ENCODE data around the gene POMGNT2.

DNA sequence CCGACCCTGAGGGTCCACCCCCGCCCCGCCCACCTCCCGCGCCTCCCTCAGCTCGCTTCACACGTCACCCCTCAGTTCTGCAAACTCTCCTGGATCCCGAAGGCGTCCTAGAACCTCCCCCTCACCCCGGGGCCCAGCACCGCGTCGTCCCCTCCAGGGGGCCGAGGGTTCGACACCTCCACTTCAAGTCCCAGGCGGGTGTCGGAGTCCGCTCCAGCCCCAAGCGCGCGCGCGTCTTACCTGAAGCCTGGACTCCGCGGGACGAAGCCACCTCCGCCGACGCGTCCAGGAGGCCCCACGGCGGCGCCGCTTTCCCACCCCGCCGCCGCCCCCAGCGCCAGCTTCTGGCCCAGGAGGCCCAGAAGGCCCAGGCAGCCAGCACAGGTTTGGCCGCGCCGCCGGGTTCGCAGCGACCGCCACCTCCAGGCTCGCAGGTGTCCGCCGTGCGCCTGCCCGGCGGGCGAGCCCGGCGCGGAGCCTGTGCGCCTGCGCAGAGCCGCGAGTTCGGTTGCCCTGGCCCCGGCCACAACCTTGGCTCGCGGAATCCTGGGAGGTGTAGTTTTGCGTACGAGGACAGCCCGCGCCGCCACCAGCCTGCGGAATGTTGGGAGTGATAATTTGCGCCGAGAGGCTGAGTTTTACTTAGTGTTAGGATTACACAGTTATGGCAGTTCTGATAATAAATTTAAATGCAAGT lies at the start of gene POMGNT2:
- TF ChIP-seq, protein P1, sequence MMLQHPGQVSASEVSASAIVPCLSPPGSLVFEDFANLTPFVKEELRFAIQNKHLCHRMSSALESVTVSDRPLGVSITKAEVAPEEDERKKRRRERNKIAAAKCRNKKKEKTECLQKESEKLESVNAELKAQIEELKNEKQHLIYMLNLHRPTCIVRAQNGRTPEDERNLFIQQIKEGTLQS (IDR thresholded peaks at IDR 0.05): no peak
- TF ChIP-seq NR2F2 (IDR thresholded peaks at IDR 0.05) (no peak), RAD21 (IDR thresholded peaks at IDR 0.05) (peak in 1 of 2 donors; percentile 9), GABPA (IDR thresholded peaks at IDR 0.05 in 1 of 2, conservative IDR thresholded peaks at IDR 0.05 in 1 of 2) (no peak)
- TF ChIP-seq, protein P2, sequence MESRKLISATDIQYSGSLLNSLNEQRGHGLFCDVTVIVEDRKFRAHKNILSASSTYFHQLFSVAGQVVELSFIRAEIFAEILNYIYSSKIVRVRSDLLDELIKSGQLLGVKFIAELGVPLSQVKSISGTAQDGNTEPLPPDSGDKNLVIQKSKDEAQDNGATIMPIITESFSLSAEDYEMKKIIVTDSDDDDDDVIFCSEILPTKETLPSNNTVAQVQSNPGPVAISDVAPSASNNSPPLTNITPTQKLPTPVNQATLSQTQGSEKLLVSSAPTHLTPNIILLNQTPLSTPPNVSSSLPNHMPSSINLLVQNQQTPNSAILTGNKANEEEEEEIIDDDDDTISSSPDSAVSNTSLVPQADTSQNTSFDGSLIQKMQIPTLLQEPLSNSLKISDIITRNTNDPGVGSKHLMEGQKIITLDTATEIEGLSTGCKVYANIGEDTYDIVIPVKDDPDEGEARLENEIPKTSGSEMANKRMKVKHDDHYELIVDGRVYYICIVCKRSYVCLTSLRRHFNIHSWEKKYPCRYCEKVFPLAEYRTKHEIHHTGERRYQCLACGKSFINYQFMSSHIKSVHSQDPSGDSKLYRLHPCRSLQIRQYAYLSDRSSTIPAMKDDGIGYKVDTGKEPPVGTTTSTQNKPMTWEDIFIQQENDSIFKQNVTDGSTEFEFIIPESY (IDR thresholded peaks at IDR 0.05): no peak
- TF ChIP-seq, protein P3, sequence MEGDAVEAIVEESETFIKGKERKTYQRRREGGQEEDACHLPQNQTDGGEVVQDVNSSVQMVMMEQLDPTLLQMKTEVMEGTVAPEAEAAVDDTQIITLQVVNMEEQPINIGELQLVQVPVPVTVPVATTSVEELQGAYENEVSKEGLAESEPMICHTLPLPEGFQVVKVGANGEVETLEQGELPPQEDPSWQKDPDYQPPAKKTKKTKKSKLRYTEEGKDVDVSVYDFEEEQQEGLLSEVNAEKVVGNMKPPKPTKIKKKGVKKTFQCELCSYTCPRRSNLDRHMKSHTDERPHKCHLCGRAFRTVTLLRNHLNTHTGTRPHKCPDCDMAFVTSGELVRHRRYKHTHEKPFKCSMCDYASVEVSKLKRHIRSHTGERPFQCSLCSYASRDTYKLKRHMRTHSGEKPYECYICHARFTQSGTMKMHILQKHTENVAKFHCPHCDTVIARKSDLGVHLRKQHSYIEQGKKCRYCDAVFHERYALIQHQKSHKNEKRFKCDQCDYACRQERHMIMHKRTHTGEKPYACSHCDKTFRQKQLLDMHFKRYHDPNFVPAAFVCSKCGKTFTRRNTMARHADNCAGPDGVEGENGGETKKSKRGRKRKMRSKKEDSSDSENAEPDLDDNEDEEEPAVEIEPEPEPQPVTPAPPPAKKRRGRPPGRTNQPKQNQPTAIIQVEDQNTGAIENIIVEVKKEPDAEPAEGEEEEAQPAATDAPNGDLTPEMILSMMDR (IDR thresholded peaks at IDR 0.05; ENCODE audit: low read depth, low read length, missing input control): no peak

Data from liver (tissue), 3 donors.